ENCODE measurements around the gene TCF15. TPM values are rescaled to one million over a fixed set of nuclear protein-coding genes. Genes with fewer than 3 reads are reported as not detected.

TCF15 gene
- polyA plus RNA-seq, 1 donor: 4.5 TPM

GRCh38 chr20:577167-577791 lies 32.8 kb downstream of the TCF15 start:
- DNase-seq: no peak

DNA sequence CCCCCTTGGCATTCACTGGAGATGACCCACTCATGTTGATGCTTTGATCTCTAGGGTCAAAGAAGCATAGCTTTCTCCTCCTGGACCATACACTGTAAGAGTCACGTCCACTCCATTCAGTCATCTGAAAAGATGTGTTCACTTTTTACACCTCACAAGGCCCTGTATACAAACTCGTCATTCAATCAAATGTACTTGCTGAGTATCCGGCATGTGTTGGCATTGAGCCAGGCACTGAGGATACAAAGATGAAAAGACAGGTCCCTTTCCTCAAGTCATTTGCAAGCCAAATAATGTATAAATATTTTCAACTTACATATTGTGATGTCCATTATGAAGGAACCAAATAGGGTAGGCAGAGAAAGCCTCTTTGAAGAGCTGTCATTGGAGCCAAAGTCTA lies 34.0 kb downstream of the TCF15 start:
- DNase-seq: no peak

- no peak for DNase-seq
These were observed 34.9 kb downstream of the TCF15 start for GRCh38 chr20:575230-575629.

DNA sequence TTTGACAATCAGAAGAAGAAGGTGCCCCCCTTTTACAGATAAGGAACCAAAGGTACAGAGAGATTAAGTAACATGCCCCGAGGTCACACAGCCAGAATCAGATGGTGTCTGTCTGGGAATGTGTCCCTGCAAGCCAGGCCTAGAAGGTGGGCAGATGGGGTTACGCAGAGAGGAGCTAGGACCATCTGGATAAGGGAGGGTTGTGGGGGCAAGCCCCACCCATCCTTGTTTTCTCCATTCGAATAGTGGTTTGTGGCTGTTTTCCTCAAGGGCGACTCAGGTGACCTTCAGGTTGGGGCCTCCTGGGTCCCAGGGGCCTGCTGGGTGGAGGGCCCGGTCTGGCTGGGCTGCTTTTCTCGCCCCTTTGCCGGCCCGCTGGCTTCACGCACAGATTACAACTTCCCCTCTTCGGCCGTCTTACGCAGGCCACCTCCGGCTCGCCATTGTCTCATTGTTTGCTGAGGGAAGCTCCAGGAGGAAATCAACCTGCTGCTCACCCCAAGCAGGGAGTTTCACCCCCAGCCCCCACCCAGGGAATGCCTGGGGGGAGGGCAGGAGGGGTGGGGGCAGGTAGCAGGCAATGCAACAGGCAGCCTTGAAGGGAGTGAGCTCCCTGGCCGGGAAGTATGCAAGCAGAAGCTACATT lies 35.7 kb downstream of the TCF15 start:
- DNase-seq: no peak

DNA sequence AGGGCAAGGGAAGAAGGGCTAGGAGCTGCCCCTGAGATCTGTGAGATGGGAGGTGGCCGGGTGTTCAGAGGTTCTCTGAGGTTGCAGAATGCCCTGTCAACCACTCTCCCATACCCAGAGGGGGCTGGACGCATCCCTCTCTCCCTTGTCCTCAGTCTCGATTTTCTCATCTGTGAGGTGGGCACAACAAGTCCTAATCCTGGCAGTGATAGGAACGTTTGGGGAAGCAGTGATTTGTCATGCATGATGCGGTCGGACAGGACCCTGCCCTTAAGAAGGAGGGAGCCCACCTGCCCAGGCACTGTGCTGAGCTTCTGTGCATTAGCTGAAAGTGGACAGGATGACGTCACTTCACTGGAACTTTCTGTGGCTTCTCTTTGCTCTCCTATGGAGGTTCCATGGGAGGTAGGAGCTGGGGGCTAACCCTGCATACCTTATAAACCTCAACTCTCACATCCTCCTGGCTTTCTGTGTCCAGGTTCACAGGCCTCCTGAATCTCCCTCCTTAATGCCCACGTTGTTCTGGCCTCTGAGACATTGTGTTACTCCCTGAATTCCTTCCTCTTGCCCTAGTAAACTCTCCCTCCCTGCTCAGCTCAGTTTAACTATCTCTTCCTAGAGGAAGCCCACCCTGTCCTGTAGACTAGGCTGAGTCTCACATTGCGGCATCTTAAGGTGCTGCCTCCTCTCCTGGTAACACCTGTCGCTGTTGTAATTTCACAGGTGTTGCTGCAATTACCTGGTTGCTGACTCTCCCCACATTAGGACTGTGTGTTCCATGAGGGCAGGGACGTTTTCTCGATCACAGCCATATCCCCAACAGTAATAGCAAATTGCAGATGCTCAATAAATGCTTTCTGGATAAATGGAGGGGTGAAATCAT lies 36.5 kb downstream of the TCF15 start:
- DNase-seq: no peak

DNA sequence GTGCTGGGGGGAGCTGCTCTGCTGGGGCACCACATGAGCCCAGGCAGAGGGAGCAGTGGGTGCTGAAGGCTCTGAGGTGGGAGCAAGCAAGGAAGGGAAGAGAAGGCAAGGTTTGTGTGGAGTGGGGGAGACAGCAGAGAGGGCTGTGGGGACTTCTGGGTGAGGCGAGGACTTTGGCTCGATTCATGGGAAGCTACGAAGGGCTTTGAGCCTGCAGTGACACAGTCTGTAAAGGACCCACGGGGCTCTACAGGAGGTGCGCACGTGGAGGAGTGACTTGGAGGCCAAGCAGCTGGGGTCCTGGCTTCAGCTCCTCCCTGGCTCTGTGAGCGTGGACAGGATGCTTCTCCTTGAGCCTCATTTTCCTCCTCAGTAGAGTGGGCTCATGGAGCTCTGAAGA lies 37.4 kb downstream of the TCF15 start:
- peak; percentile 43 for DNase-seq

GRCh38 chr20:571754-572441 lies 38.2 kb downstream of the TCF15 start:
- peak; percentile 52 for DNase-seq

- no peak for DNase-seq
These were observed 41.3 kb downstream of the TCF15 start for GRCh38 chr20:568673-569415.

DNA sequence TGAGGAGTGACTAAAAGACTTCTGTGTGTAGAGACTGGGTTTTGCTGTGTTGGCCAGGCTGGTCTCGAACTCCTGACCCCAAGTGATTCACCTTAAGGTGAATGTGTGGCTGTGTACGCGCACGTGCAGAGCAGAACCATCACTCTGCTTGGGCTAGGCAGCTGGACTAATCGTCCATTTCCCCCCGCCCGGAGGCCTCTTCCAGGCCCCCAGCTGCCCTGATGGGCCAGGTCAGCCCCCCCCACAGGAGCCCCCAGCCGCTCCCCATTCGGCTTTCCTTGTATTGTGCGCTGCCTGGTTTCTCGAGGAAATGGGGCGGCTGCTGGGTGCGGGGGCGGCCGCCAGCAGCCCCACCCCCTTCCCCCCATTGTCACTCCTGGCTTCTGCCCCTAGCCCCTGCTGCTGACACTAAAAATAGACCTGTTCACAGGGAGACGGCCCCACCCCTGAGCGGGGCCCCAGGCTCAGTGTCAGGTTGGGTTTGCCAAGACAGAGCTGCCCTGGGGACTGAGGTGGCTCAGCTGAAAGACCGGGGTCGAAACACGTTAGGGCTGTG lies 41.9 kb downstream of the TCF15 start:
- no peak for DNase-seq

DNA sequence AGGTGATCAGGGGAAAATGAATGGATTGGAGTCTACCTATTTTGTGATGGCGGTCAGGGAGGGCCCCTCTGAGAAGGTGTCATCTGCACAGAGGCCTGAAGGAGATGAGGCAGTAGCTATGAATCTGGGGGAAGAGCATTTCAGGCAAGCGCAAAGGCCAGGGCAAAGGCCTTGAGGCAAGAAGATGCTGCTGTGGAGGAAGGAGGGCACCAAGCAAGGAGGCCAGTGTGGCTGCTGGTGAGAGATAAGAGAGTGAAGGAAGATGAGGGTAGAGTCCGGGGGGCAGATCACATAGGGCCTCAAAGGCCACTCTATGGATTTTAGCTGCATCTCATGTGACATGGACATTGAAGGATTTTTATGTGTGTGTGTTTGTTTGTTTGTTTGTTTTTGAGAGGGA lies 45.9 kb downstream of the TCF15 start:
- no peak for DNase-seq

DNA sequence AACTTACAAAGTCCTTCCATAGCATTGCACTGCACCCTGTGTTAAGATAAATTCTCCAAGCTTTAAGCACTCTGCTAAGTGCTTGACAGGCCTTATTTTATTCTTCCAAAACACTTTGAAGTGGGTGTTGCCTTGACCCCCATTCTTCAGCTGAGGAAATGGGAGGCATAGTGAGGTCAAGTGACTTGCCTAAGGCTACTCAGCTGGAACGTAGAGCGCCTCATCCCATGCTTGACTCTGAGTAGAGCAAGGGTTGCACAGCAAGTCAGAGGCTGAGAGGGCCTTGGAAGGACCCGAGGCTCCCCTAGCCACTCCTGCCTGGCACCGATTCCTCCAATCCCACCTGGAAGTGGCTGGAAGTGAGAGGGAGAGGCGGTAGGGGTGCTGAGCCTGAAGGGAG lies 46.9 kb downstream of the TCF15 start:
- no peak for DNase-seq

DNA sequence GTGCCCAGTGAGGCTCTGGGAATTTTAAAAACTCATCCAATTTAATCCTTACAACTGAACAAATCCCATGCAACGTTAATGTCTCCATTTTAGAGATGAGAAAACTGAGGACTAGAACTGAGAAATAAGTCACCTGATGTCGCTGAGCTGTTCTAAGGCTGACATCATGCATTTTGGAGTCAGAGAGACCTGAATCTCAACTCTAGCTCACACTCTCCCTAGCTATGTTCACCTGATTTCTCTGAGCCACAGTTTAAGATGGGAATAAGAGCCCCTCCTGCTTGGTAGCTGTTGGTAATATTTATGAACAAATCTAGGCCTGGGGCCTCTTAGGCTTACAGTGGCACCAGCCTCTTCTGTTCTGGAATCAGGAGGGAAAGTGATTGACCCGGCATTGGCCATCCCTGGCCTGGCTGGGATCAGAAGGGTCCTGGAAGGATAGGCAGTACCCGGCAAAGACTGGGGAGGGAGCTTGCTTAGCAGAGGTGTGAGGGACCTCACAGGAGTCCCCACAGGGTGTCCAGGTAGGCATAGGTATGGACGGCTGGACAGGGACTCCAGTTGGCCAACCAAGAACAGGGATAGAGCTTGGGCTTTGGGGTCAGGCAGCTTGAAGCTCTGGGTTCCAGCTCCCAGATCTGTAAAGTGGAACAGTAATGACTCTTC lies 47.7 kb downstream of the TCF15 start:
- DNase-seq: no peak

- peak; percentile 64 for DNase-seq
These were observed 48.5 kb downstream of the TCF15 start for GRCh38 chr20:561437-562231.

DNA sequence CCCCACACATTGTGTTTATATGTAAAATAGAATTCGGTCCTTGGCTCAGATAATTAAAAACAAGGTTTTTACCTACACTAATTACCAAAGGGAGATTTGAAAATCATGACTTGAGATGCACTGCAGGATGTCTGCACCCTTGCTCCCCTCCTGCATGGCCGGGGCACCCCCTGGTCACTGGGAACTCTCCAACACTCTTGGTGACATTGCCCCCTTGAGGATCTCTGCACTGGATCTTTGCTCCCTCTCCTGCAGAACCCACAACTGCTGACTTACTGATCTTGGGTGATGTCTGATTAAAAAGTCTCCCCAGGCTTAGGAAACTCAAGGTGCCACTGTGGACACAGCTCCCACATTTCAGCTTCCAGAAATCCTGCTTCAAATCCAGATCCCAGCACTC lies 49.4 kb downstream of the TCF15 start:
- DNase-seq: no peak

- no peak for DNase-seq
These were observed 52.0 kb downstream of the TCF15 start for GRCh38 chr20:558117-558516.

- no peak for DNase-seq
These were observed 53.1 kb downstream of the TCF15 start for GRCh38 chr20:556984-557383.

DNA sequence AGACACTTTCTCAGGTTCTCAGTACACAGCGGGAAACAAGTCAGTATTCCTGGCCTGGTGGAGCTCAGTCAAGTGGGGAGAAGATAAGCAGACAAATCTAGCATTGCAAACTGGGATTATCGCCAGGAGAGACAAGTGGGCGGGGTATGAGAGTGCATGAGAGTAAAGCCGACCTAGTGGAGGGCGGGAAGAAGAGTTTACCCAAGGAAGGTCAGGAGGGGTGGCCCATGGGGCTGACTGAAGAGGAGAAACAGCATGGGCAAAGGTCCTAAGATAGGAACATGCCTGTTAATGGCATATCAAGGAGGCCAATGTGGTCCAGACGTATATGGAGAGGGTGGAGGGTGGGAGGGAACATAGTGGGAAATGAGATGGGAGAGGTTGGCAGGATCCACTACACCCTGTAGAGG lies 54.1 kb downstream of the TCF15 start:
- no peak for DNase-seq

All from hindlimb muscle (tissue), 1 donor.